HepG2 (cell line): ENCODE measurements around the gene MGAT5. TPM values are rescaled to one million over a fixed set of nuclear protein-coding genes. Genes with fewer than 3 reads are reported as not detected.
A peak's percentile ranks its signal among the peaks of the same experiment; 100 is the strongest.

Experiments
- CBX2 ChIP-seq, 2 experiments: fragments of 200-600 bp in 1 of 2; sonication (generic); formaldehyde crosslinking in 1 of 2; IDR thresholded peaks; 2 replicates each; pipeline versions ENCODE4 v1.7.0 to v1.8.1; 2018 to 2022; ENCODE audit warnings: low read depth in 2 of 2, low read length in 1 of 2, mild to moderate bottlenecking in 1 of 2, missing genetic modification reagents in 1 of 2
- EP300 ChIP-seq, 3 experiments: sonication (generic) in 1 of 3; formaldehyde crosslinking in 1 of 3; IDR thresholded peaks; 2 replicates each; pipeline versions ENCODE4 v1.5.1 to v1.6.1; 2011 to 2020; ENCODE audit warnings: low read depth in 2 of 3, low read length in 2 of 3, borderline replicate concordance in 1 of 3, improper control_type of control experiment in 1 of 3, mild to moderate bottlenecking in 1 of 3, missing genetic modification reagents in 1 of 3, moderate library complexity in 1 of 3
- GFI1 ChIP-seq: sonication (generic); formaldehyde crosslinking; IDR thresholded peaks from 2 replicates; pipeline ENCODE4 v1.5.0; 2020; ENCODE audit warnings: missing genetic modification reagents, mild to moderate bottlenecking, borderline replicate concordance
- MTA1 ChIP-seq: sonication (generic); formaldehyde crosslinking; IDR thresholded peaks from 2 replicates; pipeline ENCODE4 v1.4.0; 2020; ENCODE audit warnings: missing genetic modification reagents, mild to moderate bottlenecking, borderline replicate concordance
- MYC ChIP-seq: sonication (generic); formaldehyde crosslinking; IDR thresholded peaks from 2 replicates; pipeline ENCODE4 v1.9.0; 2021; ENCODE audit warnings: missing genetic modification reagents, borderline replicate concordance
- SNAPC4 ChIP-seq: sonication (generic); formaldehyde crosslinking; IDR thresholded peaks from 2 replicates; pipeline ENCODE4 v1.4.0; 2020; ENCODE audit warnings: mild to moderate bottlenecking, missing genetic modification reagents
- TMF1 ChIP-seq: sonication (generic); formaldehyde crosslinking; IDR thresholded peaks from 2 replicates; pipeline ENCODE4 v1.8.1; 2022; ENCODE audit warnings: low read depth, missing genetic modification reagents
- ZBTB2 ChIP-seq: sonication (generic); formaldehyde crosslinking; IDR thresholded peaks from 2 replicates; pipeline ENCODE4 v1.8.0; 2022; ENCODE audit warnings: low read depth, missing genetic modification reagents
- ZNF546 ChIP-seq: sonication (generic); formaldehyde crosslinking; conservative IDR thresholded peaks from 2 replicates; pipeline ENCODE4 v1.8.1; 2023; ENCODE audit warnings: mild to moderate bottlenecking, missing genetic modification reagents
- ZNF704 ChIP-seq: sonication (generic); formaldehyde crosslinking; IDR thresholded peaks from 2 replicates; pipeline ENCODE4 v1.8.1; 2023; ENCODE audit warnings: mild to moderate bottlenecking, inconsistent platforms, moderate library complexity, missing genetic modification reagents, borderline replicate concordance
- ZNF784 ChIP-seq: sonication (generic); formaldehyde crosslinking; IDR thresholded peaks from 2 replicates; pipeline ENCODE4 v1.5.1; 2020; ENCODE audit warnings: missing genetic modification reagents, mild to moderate bottlenecking, borderline replicate concordance
- ZNF850 ChIP-seq: sonication (generic); formaldehyde crosslinking; conservative IDR thresholded peaks from 2 replicates; pipeline ENCODE4 v1.9.0; 2021; ENCODE audit warnings: mild to moderate bottlenecking, missing genetic modification reagents
- ZUFSP ChIP-seq: sonication (generic); formaldehyde crosslinking; IDR thresholded peaks from 2 replicates; pipeline ENCODE4 v1.9.0; 2021; ENCODE audit warnings: missing genetic modification reagents, mild to moderate bottlenecking, borderline replicate concordance
- polyA plus RNA-seq, 8 experiments: library from polyadenylated mRNA; depleted of rRNA in 3 of 8; stranded (reverse) in 7 of 8; unstranded in 1 of 8; fragments of >200 nt; fragmentation: Illumina TruSeq in 4 of 8; extraction: Trizol in 4 of 8; gene quantifications; 2 replicates each; pipeline versions ENCODE4 v1.2.1 to v1.2.3, GENCODE V29; 2011 to 2016; ENCODE audit warnings: low read depth in 4 of 8, missing spikeins in 1 of 8, mixed read lengths in 1 of 8; ENCODE audit not compliant: insufficient read depth in 1 of 8
- total RNA-seq, 5 experiments: library from RNA; depleted of rRNA; stranded (reverse); fragments of >200 nt; fragmentation: Illumina TruSeq; extraction: Trizol; gene quantifications; 2 replicates each; pipeline ENCODE4 v1.2.3, GENCODE V29; 2016; ENCODE audit warnings: low read depth in 1 of 5

Gene MGAT5
- total and polyA plus RNA-seq, 2 of the 13 experiments (the other 11 are each of a cell fraction or from before 2014, with no cell fraction given), result 33.1 to 60.2 TPM

- TF ChIP-seq SNAPC4, result no peak
- peak; percentile 88 to 99 for TF ChIP-seq EP300 (IDR thresholded peaks at IDR 0.05; ENCODE audit: low read depth in 2 of 2, low read length in 2 of 2)
- peak; percentile 99 for TF ChIP-seq EP300 (CRISPR knock-in tag; IDR thresholded peaks at IDR 0.05; ENCODE audit: borderline replicate concordance)
- TF ChIP-seq GFI1 (CRISPR knock-in tag), result peak; percentile 96
- TF ChIP-seq MTA1 (CRISPR knock-in tag), result peak; percentile 58
- 0 out of 2 replicates have a peak, but pooled peaks have one; percentile 54 for TF ChIP-seq ZNF546
- peak; percentile 97 for TF ChIP-seq MYC (CRISPR knock-in tag)
- TF ChIP-seq ZNF704, result peak; percentile 60; the same call in 1 of the 2 replicates
- TF ChIP-seq TMF1 (CRISPR knock-in tag), result no peak
- TF ChIP-seq ZNF784, result peak; percentile 85; the same call in 1 of the 2 replicates
- no peak for TF ChIP-seq ZNF850 (CRISPR knock-in tag)
- no peak for TF ChIP-seq ZUFSP
- no peak for TF ChIP-seq ZBTB2
- no peak for TF ChIP-seq CBX2 (IDR thresholded peaks at IDR 0.05; ENCODE audit: low read depth, low read length)
- no peak for TF ChIP-seq CBX2 (CRISPR knock-in tag; IDR thresholded peaks at IDR 0.05; ENCODE audit: low read depth)
Measured at GRCh38 chr2:134411828-134412638, 158.2 kb downstream of the MGAT5 start (continued).
